ENCODE results near the gene ZNF155. TPM values are rescaled to one million over a fixed set of nuclear protein-coding genes. Genes with fewer than 3 reads are reported as not detected.
A peak's percentile ranks its signal among the peaks of the same experiment; 100 is the strongest.
"Not testable (repeated sequence)": the region's sequence is repeated elsewhere in the genome, so short reads cannot be mapped to it uniquely, and the experiment has no call there.

The ZNF155 gene
- total and polyA plus RNA-seq, 7 donors = 1.5 to 4.0 (median 1.8) TPM

DNA sequence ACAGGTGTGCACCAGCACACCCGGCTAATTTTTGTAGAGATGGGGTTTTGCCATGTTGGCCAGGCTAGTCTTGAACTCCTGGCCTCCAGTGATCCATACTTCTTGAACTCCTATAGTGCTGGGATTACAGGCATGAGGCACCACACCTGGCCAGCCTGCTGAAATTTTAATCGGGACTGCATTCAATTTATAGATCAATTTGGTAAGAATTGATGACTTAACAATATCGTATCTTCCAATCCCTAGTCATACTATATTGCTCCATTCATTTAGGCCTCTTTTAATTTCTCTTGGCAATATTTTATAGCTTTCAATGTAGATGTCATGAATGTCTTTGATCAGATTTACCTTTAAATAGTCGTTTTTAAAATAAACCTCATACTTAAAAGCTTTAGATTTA, 43.3 kb upstream of the ZNF155 start:
- Histone ChIP-seq H3K9me3 (peaks cover 16% of the 10 kb centered on the region), H3K27me3 (ENCODE audit: insufficient read depth in 3 of 3, low read length in 2 of 3) (no peaks in the 10 kb centered on the region), H3K4me1 (no peaks in the 10 kb centered on the region), H3K27ac (no peak overlapping the region), H3K4me3 (no peak overlapping the region), H3K36me3 (ENCODE audit: insufficient read depth in 1 of 2, low read depth in 1 of 2) (no peaks in the 10 kb centered on the region)
- WGBS, 3 donors = 73 to 79% (median 77%) methylated on average over 4 of the region's 4 CpGs
- intact Hi-C loops (cut with DNase I) = no loop called here
- no peak for ATAC-seq
- no peak for DNase-seq
- no peak for TF ChIP-seq CTCF (IDR thresholded peaks at IDR 0.05)

GRCh38 chr19:43941209-43941608, 42.8 kb upstream of the ZNF155 start:
- WGBS, 3 donors = 55 to 65% (median 61%) methylated on average over 5 of the region's 5 CpGs
- Histone ChIP-seq H3K27me3 (ENCODE audit: insufficient read depth in 3 of 3, low read length in 2 of 3) (no peaks in the 10 kb centered on the region), H3K27ac (no peak overlapping the region), H3K4me3 (no peak overlapping the region), H3K36me3 (ENCODE audit: insufficient read depth in 1 of 2, low read depth in 1 of 2) (no peaks in the 10 kb centered on the region), H3K4me1 (no peaks in the 10 kb centered on the region), H3K9me3 (peaks cover 16% of the 10 kb centered on the region)
- no peak for TF ChIP-seq CTCF (IDR thresholded peaks at IDR 0.05)
- intact Hi-C loops (cut with DNase I) = no loop called here
- ATAC-seq (no peak), DNase-seq (no peak)

DNA sequence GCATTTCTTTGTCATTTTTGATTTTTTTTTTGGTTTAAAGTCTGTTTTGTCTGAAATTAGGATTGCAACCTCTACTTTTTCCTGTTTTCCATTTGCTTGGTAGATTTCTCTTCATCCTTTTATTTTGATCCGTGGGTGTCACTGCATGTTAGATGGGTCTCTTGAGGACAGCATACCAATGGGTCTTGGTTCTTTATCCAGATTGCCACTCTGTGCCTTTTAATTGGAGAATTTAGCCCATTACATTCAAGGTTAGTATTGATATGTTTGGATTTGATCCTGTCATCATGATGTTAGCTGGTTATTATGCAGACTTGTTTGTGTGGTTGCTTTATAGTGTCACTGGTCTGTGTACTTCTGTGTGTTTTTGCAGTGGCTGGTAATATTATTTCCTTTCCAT, 36.6 kb upstream of the ZNF155 start:
- not testable (repeated sequence) for H3K4me1 ChIP-seq, DNase-seq
- 0% methylated on average over 1 of the region's 1 CpG for WGBS, 3 donors

GRCh38 chr19:43949803-43950202, 34.2 kb upstream of the ZNF155 start:
- H3K4me3 ChIP-seq; H3K36me3 ChIP-seq (ENCODE audit: insufficient read depth in 1 of 2, low read depth in 1 of 2); H3K4me1 ChIP-seq; ATAC-seq; H3K27ac ChIP-seq; H3K27me3 ChIP-seq (ENCODE audit: insufficient read depth in 3 of 3, low read length in 2 of 3); DNase-seq: not testable (repeated sequence)
- peaks cover 34% of the 10 kb centered on the region for H3K9me3 ChIP-seq
- intact Hi-C loops (cut with DNase I) = loop anchor here in 1 of 2 donors (2.0 kb wide), 1 partner anchor 15 kb away; the partner anchor contains the start of gene ZNF45
- WGBS, 3 donors = 91 to 95% (median 95%) methylated on average over 2 of the region's 2 CpGs

More for the DNA sequence above, 36.6 kb upstream of the ZNF155 start:
- H3K36me3 ChIP-seq (ENCODE audit: insufficient read depth in 1 of 2, low read depth in 1 of 2); H3K4me3 ChIP-seq; H3K27me3 ChIP-seq (ENCODE audit: insufficient read depth in 3 of 3, low read length in 2 of 3); ATAC-seq; intact Hi-C loops (cut with DNase I); H3K27ac ChIP-seq: not testable (repeated sequence)
- peaks cover 22% of the 10 kb centered on the region for H3K9me3 ChIP-seq

DNA sequence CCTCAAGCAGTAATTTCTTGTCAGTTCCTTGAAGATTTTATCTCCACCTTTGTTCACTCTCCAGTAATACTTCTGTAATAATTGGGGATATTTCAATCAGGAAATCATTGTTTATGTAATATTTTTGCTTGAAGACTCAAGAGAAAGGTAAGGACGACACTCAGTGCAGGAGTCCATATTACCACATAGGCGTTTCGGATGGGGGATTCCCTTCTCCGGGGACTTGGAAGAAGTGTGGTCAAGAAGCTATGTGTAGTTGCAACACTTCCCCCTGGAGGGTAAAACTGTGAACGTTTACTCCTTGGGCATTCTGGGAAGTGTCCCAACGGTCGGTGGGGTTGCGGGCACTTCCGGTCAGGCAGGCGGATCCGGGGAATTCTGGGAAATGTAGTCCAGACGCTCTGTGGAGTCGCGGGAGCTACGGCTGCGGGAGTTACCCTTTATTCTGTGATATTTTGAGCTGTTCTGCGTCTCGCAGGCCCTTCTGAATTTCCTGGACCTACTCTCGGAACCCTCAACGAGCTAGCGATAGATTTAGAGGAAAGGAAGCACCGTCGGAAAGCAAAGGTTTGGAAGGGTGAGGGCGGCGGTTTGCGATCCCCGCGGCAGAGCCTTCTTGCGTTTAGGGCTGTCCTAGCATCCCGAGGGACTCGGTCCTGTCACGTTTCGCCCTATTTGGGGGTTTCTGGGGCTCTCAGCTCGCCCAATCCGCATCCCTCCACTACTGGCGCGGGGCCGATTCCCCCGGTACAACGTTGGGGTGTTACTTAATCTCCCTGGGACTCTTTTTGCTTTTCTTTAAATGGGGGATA, 32.9 kb upstream of the ZNF155 start, which contains the start of gene ZNF221:
TSS of gene ZNF221 (plus strand) at position 395 of the 812 bp plus-strand sequence. CDS start 11,499 bp downstream, outside the sequence.
- Histone ChIP-seq H3K9me3 (peaks cover 46% of the 10 kb centered on the region), H3K4me1 (no peaks in the 10 kb centered on the region), H3K4me3 (peak within 1 kb of the TSS; percentile 79), H3K36me3 (ENCODE audit: insufficient read depth in 1 of 2, low read depth in 1 of 2) (peaks cover 0 to 4% of the 10 kb centered on the region in 2 donors), H3K27me3 (ENCODE audit: insufficient read depth in 3 of 3, low read length in 2 of 3) (no peaks in the 10 kb centered on the region), H3K27ac (peak within 1 kb of the TSS; percentile 53)
- peak; percentile 41 for TF ChIP-seq CTCF (IDR thresholded peaks at IDR 0.05)
- intact Hi-C loops (cut with DNase I) = loop anchor here in 1 of 2 donors (2.0 kb wide), 1 partner anchor 16 kb away; the partner anchor contains the start of gene ZNF45
- 0 to 1% (median 0%) methylated on average over 40 of the region's 40 CpGs for WGBS, 3 donors
- DNase-seq (peak; percentile 89 to 94), ATAC-seq (peak; percentile 100)

Measured in psoas muscle (tissue), 8 donors.